NCI-H1105 treated with DMSO at 0.1 percent for 48 hours (cell line): ENCODE data around the gene ZBTB8A.
"Not testable (repeated sequence)": the region's sequence is repeated elsewhere in the genome, so short reads cannot be mapped to it uniquely, and the experiment has no call there.

ENCODE experiments used
- DNase-seq: peaks from one replicate; lab custom pipeline; 2025; lab: John Stamatoyannopoulos, UW

The ZBTB8A gene

DNA sequence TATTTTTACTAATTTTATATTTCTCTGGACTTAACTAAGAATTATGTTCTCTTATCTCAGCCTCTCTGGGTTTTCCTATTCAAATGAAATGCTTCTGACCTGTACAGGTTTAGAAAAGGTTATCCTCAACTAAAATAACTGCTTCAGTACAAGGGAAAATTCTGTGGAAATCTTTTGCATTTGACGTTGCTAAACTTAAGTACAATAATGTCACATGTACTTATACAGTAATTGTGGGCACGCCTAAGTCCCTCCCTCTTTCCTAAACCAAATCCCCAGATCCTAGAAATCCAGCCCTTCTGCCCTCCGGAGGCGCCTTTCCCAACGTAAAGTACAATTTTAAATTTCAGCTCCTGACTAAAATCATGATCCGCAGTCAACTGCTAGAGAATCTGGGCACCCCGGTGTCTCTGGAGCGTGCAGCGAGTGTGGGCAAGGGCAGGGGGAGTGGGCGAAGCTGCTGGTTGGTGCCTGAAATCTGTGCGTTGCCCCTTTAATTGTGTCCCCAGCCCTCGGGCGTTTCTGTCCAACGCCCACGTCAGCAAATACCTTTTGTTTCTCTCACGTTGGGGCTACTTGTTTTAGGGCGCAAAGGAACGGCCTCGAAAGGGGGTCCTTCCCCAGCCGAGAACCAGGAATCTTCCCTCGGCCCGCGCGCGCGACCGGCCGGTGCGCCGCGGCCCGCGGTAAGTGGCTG is at the start of gene ZBTB8A:
TSS of gene ZBTB8A (plus strand) at position 541 of the 697 bp plus-strand sequence. CDS start 53,505 bp downstream, outside the sequence.
- DNase-seq: peak; percentile 77

DNA sequence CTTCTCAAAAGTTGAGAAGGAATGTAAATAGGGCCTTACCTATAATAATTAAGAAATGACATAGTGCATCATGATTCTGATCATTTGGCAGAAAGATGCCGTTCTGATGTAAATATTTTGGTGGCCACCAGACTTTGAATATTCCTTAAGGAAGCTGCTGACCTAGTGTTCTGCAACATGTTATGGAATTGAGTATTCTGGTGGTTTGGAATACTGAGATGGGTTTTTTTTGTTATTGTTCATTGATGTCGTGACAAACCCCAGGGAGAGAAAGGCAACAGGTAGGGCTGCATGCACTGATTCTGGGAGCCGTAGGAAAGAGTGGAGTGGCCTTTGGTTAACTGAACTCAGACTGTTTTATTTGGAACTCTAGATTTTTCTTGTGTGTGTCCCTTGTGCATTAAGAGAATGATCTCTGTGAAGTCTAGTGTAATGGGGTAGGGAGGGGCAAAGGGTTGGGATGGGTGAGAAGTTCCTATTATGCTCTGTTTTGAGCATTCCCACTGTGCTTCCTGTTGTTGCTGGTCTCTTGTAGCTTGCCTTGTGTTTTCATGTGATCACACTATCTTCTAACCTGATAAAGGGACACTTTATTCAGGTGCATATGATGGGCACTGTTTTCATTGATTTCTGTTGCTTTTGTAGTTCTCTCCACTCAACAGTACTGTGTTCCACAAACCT is 49.3 kb upstream of the ZBTB8A start:
- DNase-seq: no peak

DNA sequence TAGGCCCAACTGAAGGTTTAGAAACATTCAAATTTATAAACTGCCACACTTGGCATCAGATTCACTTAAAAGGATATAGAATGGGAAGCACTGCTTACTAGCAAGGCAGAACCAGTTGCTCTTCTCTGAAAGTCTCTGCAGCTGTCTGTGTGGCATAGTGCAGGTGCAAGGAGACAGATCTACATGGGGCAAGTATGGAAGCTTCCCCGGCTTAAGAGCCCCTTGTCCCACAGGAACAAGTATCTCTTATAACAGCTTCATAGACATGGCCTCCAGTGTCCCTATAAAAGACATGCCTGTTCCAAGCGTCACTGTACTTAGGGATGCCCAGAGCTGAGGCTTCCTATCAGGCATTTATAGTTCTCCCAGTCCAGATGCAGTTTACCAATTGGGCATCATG is 47.8 kb upstream of the ZBTB8A start:
- no peak for DNase-seq

DNA sequence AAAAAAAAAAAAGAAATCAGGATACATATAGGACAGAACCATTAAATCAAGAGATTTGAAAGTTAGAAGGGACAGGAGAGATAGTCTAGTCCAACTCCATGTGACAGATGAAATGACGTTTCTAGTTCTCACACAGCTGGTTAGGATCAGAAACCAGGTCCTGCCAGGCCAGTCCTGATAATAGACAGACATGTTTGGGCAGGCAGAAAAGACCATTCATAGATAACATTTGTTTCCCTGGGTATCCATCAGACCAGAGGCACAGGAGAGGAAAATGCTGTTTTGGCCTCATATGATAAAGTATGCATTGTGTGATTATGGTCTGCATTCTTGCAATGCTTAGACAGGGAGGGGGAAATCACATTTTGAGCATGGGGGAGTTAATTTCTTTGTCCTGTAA is 45.0 kb upstream of the ZBTB8A start:
- peak; percentile 49 for DNase-seq

DNA sequence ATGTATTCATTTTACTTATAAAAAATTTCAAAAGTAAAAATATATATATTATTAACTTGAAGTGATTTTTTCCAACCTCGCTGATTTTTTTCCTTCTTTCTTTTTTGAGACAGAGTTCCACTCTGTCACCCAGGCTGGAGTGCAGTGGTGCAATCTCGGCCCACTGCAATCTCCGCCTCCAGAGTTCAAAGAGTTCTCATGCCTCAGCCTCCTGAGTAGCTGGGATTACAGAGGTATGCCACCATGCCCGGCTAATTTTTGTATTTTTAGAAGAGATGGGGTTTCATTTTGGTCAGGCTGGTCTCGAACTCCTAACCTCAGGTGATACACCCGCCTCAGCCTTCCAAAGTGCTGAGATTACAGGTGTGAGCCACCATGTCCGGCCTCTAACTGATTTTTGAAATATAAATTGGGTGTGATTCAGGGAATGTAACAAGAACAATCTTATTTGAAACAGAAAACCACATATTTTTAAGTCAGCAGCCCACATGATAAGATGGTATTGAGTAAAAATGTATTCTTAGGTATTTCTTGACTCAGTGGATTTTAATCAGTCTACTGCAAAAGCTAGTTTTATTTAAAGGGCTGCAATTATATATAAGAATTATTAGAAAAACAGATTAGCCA is 44.4 kb upstream of the ZBTB8A start:
- DNase-seq: no peak

DNA sequence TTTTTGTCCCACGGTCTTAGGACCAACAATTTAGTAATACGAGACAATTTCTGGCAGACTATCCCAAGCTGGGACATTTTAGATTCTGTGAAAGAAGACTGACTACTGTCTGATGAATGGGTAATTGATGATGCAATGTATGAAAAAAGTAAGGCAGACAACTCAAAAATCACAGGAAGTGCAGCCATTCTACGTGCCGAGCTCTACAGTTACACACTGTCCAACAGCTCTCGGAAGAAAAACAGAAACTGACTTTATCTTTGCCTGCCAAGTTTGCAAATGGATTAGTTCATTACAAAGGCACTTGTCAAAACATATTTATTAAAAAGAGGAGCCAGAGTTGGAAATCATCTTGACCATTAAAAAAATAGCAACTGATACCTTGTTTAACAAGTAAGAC is 43.1 kb upstream of the ZBTB8A start:
- no peak for DNase-seq

DNA sequence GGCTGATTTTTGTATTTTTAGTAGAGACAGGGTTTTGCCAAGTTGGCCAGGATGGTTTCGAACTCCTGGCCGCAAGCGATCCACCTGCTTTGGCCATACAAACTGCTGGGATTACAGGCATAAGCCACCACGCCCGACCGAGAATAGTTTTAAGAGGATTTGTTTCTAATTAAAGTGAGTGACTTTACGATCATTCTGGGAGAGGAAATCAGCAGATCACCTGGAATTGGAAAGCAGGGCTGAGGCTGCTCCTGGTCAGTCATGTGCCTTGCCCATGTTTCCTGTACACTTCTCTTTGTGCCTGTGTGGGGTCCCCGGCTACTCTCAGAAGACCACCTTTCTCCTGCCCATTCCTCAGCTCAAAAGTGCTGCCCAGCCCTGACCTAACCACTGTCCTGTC is 40.5 kb upstream of the ZBTB8A start:
- DNase-seq: no peak

DNA sequence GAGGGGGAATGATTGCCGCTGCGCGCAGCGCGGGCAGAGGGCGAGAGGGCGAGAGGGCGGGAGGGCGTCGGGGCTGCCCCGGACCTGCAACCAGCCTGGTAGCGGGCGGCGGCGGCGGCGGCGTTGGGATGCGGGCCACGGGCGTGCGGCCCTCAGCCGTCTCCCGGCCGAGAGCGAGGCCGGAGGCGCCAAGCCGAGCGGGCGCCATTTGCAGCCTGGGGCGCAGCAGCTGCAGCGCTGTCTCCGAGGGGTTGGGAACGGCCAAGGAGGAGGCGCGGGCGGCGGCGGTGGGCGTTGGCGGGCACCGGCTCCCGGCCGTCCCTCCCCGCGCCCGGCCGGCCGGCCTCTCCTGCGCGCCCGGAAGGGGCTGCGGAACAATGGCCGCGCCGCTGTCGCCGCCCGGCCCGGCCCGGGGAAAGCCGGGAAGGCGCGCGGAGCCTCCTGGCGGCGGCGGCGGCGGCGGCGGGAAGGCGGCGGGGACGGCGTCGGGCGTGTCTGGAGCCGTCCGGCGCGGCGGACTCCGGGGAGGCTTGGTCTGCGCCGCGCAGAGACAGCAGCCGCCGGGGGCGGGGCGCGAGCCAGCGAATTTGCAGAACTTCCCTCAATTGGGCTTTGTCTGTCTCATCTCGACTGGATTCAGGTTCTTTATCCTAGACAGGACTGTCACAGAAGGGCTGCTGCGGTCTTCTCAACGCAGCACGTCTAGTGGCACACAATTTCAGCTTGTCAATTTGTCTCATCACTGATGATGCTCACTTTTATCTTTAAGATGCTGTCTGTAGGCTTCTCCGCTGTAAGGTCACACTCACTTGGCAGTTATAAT is 38.6 kb upstream of the ZBTB8A start:
- peak; percentile 74 for DNase-seq

DNA sequence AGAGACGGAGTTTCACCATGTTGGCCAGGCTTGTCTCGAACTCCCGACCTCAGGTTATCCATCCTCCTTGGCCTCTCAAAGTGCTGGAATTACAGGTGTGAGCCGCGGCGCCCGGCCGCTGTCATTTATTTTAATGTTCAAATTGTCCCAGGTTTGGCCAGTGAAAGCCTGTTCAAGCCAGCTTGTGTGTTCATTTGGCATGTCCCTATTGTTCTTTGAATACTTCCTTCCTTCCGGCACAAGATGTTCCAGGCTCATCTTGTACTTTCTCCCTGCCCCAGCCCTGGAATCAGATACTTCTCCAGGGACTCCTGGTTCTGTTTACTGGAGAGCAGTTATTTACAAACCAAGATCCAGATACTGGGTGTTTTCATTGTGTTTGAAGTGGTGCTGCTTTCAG is 37.4 kb upstream of the ZBTB8A start:
- DNase-seq: no peak

DNA sequence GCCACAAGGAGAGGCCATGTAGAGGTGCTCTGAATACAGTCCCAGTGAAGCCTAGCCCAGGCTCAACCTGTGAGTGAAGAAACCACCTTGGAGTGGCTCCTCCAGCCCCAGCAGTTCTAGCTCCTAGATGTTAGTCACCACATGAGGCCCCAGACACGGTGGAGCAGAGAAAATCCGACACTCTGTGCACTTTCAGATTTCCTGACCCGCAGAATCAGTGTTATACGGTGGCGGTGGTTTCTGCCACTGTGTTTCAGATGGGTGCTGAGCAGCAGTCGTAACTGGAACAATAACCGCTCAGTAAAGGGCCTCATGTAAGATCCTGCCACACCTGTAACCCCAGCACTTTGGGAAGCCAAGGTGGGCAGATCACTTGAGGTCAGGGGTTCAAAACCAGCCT is 36.1 kb upstream of the ZBTB8A start:
- no peak for DNase-seq

DNA sequence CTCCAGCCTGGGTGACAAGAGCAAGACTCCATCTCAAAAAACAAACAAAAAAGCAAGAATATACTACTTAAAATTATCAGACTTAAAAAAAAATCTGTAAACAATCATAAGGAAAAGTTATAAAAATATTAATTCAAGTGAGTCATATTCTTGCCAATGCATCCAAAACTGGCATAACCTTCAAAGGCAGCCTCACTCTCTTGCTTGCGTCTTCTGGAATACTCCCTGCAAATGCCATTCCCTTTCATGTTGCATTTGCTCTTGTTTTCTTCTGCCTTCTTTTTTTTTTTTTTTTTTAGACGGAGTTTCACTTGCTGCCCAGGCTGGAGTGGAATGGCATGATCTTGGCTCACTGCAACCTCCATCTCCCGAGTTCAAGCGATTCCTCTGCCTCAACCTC is 32.2 kb upstream of the ZBTB8A start:
- no peak for DNase-seq

DNA sequence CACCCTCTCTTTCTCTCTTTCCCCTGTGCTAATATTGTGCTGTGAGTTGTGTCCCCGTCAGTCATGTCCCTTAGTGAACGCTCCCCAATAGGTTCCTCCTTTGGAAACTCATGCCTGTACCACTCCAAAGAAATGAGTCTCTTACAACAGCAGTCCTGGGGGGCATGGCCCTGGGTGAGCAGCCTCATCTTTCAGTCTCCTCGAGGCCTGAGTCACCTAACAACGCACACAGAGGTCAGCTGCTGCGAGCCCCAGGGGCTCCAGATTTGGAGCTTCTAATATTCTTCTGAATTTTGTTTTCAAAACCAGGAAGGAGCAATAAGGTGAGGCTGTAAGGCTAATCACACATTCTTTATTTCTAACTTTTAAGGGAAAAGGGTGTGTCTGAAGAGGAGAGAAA is 30.5 kb upstream of the ZBTB8A start:
- no peak for DNase-seq

DNA sequence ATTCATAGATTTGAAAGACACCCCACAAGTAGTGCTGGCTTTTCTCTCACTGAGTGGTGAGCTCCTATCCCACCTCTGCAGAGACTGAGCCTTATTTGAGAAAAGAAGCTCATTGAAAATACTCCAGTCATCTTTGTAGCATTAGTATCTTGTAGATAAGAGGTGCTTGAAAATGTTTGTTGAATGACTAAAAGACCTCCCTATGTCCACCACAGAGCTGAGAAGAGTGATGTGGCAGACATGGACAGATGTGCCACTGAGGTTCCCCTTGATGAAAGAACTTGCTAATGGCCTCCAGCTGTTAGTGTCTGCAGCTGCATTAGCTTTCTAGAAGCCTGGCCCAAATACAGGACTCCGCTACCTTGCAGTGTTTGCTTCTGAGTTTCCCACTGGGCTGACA is 29.3 kb upstream of the ZBTB8A start:
- DNase-seq: no peak

DNA sequence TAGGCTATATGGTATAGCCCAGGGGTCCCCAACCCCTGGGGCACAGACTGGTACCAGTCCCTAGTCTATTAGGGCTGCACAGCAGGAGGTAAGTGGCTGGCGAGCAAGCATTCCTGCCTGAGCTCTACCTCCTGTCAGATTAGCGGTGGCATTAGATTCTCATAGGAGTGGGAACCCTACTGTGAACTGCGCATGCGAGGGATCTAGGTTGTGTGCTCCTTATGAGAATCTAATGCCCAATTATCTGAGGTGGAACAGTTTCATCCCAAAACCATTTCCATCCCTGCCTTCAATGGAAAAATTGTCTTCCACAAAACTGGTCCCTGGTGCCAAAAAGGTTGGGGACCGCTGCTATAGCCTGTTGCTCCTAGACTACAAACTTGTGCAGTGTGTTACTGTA is 22.8 kb upstream of the ZBTB8A start:
- DNase-seq: no peak

DNA sequence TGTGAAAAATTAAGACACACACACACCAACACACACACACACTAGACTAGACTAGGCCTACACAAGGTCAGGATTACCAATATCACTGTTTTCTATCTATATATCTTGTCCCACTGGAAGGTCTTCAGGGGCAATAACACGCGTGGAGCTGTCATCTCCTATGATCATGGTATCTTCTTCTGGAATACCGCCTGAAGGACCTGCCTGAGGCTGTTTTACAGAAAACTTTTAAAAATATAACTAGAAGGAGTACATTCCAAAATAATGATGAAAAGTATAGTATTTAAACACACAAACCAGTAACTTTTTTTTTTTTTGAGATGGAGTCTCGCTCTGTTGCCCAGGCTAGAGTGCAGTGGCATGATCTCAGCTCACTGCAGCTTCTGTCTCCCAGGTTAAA is 20.3 kb upstream of the ZBTB8A start:
- no peak for DNase-seq

DNA sequence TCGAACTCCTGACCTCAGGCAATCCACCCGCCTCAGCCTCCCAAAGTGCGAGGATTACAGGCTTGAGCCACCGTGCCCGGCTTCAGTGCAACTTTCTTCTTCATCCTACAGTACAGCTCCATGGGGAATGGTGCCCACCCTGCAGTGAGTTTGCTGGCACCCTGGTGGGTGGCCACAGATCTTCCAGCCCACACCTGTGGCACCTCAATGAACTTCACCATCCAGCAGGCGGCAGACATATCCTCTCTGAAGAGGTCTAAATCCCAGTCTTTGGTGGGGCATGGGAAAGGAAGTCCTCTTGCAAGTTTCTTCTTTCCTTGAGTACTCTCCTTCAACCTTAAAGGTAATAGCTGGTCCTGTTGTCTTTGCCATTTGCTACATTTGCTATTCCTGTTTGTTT is 18.1 kb upstream of the ZBTB8A start:
- DNase-seq: no peak

DNA sequence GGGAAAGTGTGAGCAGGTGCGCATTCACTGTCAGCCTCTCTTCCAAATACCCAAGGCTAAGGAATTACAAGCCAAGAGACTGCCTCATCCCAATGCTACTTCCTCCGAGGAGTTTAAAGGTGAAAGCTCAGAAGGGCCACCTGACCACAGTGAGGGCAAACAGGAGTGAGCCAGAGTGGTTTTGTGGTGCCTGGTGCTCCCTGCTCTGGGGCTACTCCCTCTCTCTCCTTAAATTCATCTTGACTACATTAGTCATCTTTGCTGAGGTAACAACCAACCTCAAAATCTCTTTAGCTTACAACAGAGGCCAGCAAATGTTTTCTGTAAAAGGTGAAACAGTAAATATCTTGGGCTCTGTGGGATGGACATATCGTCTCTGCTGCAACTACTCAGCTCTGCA is 14.2 kb upstream of the ZBTB8A start:
- no peak for DNase-seq

DNA sequence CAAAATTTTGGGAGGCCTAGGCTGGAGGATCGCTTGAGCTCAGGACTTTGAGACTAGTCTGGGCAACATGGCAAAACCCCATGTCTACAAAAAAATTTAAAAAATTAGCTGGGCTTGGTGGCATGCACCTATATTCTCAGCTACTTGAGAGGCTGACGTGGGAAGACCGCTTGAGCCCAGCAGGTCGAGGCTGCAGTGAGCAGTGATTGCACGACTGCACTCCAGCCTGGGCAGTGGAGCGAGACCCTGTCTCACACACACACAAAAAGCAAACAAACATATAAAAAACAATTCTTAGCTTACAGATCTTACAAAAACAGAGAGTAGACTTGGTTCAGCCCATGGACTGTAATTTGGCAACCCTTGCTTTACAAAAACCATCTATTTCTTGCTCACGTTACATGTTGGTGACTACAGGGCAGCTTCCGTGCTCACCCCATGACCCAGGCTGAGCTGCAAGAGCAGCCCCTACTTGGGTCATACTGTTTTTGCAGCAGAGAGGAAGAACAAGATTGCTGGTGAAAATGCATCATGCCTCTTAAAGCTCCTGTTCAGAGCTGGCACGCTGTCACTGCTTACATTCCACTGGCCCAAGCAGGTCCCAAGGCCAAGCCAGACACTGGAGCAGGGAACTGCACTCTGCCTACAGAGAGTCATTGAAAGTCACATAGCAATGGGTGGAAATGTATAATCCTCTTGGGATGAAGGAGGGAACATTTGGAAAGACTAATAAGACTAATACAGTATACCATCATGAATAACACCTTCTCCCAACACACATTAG is 13.4 kb upstream of the ZBTB8A start:
- DNase-seq: no peak

DNA sequence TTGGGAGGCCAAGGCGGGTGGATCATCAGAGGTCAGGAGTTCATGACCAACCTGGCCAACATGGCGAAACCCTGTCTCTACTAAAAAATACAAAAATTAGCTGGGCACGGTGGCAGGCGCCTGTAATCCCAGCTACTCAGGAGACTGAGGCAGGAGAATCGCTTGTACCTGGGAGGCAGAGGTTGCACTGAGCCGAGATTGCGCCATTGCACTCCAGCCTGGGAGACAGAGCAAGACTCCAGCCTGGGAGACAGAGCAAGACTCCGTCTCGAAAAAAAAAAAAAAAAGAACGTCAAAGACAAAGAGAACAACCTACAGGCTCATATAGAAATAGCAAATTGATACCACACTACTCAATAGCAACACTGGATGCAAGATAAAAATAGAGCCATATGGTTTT is 10.7 kb upstream of the ZBTB8A start:
- DNase-seq: not testable (repeated sequence)

DNA sequence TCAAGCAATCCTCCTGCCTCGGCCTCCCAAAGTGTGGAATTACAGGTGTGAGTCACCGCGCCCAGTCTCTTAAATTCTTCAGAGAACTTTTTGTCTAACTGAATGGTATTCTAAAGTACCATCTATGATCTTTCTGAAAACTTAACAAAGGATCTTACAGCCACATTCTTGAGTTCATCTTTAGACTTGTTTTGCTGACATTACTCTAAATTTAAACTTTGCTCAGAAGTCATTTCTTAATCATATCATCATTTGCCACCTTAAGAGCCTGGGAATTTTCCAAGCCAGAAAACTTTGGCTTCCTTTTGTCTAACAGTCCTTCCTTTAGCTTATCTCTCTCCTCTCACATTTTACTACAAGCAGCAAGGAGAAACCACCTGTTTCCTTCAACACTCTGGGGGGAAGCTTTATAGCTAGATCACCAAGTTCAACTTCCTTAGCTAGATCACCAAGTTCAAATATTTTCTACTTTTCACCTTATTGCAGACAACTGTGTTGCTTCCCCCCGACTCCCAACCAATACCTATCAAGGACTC is 5.4 kb upstream of the ZBTB8A start:
- no peak for DNase-seq

DNA sequence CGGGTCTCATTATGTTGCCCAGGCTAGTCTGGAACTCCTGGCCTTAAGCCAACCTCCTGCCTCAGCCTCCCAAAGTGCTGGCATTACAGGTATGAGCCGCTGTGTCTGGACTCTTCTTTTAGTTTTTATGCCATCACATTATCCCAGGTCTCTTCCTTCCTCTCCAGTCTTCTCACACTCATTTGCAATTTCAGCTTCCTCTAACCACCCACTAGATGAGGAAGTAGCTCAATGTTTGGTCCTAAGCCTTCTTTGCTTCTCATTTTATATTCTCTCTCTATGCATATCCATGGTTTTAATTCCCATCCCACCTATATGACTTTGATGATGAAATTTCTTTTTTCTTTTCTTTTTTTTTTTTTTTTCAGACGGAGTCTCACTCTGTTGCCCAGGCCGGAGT is 3.1 kb upstream of the ZBTB8A start:
- peak; percentile 4 for DNase-seq

DNA sequence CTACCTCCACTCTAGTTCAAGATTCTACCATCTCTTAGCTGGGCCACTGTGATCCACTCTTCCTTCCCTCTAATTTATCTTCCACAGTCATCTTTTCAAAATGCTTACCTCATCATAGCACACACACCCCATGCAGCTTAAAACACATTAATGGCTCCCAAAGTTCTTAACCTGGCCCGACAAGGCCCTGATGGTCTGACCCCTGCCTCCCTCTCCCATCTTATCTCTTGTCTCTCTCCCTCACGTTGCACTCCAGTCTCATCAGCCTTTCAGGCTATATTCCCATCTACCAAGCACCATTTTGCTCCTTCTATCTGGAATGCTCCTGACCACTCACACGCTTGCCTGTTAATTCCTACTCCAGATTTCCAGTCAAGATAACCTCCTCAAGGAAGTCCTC is 2.5 kb upstream of the ZBTB8A start:
- no peak for DNase-seq
